ENCODE results near the gene JMJD1C. TPM values are rescaled to one million over a fixed set of nuclear protein-coding genes. Genes with fewer than 3 reads are reported as not detected.

Gene JMJD1C
- total RNA-seq, 1 donor from 2014 or later, result 41.3 TPM

DNA sequence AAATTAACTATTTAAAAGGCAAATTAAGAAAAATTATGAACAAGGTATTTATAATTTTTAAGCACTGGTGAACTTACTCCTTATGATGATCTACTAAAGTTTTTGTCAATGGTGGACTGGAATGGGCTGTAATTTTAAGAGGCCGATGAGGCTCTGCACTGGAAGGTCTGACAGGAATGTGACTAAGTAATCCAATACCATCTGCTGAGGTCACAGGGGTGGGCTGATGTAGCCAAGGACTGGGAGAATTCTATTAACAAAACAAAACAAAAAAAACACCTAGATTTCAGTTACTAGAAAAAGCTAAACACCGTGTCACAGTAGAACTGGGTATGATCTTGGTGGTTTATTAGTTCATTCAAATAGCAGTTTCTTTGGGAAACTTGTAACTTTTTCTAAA lies 256.8 kb downstream of the JMJD1C start:
- no peak for DNase-seq (ENCODE audit: low spot score)
- intact Hi-C loops (cut with DNase I), result loop anchor here (5.0 kb wide), 1 partner anchor 503 kb away; no protein-coding TSS in a partner anchor

DNA sequence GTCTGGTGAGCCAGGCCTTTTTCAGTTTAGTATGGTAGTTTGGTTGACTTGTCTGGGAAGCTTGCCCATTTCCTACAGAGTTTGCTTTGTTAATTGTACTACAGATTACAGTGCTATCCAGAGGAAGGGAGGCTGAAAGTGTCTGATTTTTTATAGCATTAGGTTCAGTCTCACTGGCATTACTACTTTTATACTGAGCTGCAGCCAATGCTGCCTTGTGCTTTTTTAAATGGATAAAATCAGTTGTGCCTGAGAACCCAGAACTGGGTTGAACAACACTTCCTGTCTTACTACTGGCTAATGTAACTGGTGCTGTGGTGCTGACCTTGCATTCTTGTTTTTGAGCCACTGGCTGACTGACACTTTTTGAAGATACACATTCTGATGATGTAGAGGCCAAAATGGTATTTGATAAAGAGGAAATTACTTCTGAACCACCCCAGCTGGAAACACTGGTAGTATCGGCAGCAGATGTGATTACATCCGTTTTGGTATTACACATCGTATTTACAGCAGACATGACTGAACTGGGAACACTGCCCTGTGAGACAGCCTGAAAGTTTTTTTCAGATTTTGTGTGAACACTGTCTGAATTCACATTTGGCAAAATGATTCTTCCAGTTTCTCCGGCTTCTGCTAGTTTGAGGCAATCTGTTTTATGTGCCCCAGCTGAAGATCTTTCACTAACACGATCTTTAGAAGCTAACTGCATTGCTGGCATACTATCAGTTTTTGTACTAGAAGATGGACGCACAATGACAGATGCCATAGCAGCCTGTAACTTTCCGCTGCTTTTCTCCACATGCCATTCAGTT lies 258.6 kb downstream of the JMJD1C start:
- no peak for DNase-seq (ENCODE audit: low spot score)
- intact Hi-C loops (cut with DNase I), result loop anchor here (5.0 kb wide), 1 partner anchor 505 kb away; no protein-coding TSS in a partner anchor

DNA sequence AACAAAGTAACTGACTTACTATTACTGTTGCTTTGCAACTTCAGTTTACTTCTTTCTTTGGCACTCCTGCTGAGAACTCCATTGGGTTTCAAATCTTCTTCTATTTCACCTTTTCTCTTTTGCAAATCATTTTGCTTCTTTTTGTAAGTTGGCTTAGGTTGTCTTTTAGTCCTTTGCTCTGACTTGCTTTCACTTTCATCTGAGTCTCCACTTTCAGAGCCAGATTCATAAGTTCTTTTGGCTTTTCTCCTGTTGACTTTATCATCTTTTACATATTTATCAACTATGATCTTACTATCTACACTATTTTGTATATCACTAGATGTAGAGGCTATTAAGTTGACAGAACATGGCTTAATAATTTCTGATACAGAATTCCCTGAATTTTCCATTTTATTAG lies 259.2 kb downstream of the JMJD1C start:
- intact Hi-C loops (cut with DNase I), result loop anchor here (5.0 kb wide), 1 partner anchor 506 kb away; no protein-coding TSS in a partner anchor

DNA sequence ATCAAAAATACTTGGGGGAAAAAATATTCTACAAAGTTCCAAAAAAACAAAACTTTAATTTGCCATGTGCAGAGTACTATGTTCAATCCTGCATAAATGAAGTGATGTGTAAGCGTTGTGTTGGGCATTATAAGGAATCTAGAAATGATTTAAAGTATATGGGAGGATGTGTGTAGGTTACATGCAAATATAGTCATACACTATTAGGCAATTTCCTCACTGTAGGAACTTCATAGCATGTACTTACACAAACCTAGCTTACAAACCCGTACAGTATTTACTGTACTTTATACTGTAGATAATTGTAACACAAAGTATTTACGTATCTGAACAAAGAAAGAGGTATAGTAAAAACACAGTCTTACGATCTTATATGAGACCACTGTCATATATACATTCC lies 260.4 kb downstream of the JMJD1C start:
- DNase-seq (ENCODE audit: low spot score), result no peak

More for the DNA sequence above, 259.2 kb downstream of the JMJD1C start:
- DNase-seq (ENCODE audit: low spot score), result no peak

DNA sequence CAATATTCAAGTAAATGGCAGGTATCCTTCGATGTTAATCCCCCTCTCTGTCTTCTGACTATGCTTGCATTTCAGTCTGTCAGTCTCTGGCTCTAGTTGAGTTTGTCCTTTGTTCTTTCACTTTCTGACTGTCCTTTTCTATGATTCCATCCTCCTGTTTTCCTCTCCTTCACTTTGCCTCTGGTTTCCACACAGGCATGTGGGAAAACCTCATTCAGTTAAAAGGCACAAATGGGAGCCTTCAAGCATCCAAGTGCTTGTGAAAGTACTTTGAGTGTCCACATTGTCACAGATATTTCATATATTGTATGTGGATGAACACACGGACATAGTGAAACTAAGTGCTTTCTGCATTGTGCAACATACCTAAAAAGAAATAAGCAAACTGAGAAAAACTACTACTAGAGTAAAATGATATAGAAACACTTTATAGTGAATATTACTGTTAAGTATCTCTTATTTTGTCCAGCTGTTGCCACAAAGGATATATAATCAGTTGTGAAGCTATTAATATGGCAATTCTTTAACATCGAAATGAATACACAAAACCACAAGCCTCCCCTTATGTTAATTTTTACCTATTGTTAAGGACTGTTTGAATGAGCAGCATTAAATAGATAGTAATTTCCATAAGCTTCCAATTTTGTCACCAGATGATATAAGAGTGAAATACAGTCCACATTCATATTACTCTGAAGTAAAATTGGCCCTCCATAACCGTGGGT lies 260.9 kb downstream of the JMJD1C start:
- intact Hi-C loops (cut with DNase I), result loop anchor here (5.0 kb wide), 1 partner anchor 507 kb away; no protein-coding TSS in a partner anchor
- no peak for DNase-seq (ENCODE audit: low spot score)

More for the DNA sequence above, 260.4 kb downstream of the JMJD1C start:
- intact Hi-C loops (cut with DNase I), result loop anchor here (5.0 kb wide), 1 partner anchor 507 kb away; no protein-coding TSS in a partner anchor

DNA sequence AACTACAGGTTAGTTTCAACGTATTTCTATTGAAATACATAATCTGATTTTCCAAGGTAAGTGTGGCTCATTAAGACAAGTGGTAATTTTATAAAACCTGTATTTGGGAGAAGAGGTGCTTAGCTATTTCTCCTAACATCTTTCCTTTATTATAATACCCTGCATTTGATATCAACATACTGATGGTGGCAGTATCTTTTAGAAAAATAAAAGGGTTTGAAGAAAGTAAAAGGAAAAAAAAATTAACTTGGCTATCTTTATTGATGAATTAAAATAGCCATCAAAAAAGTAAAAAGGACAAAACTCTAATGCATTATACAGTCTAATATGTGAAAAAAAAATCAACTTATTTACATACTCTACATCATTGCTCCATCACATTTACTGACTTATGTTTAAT lies 264.7 kb downstream of the JMJD1C start:
- intact Hi-C loops (cut with DNase I), result no loop called here

DNA sequence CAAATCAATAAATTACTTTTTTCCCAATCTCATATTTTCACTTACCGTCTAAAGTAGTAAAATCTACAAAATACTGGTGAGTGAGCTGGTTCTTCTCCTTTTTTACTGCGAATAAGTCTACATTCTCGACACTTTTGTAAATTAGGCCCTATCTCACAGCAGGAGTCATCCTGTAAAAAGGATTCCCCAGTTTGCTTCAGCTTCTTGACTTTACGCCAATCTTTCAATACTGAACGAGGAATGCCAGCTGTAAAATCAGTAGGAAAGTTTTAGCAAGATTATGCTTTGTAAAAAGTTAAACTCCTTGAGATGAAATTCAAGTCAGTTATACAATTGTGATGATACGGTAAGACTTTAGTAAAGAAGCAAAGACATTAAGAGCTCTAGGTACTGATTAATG lies 265.3 kb downstream of the JMJD1C start:
- intact Hi-C loops (cut with DNase I), result no loop called here
- no peak for DNase-seq (ENCODE audit: low spot score)

More for the DNA sequence above, 264.7 kb downstream of the JMJD1C start:
- no peak for DNase-seq (ENCODE audit: low spot score)

DNA sequence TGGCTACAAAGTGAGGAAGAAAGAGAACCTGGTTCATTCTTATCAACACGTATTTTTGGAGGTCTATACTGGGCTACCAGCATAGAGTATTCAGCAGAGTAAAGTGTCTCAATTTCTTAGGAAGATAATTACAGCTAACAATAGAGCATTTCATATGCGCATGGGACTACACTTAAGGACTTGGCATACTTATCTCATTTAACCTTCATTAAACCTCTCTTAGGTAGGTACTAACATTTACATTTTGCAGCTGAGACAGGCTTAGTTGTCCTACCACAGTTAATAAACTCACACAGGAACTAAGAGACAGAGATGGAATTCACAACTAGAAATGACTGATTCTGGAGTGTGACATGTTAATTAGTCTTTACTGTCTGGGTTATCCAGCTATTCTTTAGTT lies 266.1 kb downstream of the JMJD1C start:
- intact Hi-C loops (cut with DNase I), result no loop called here
- DNase-seq (ENCODE audit: low spot score), result no peak

DNA sequence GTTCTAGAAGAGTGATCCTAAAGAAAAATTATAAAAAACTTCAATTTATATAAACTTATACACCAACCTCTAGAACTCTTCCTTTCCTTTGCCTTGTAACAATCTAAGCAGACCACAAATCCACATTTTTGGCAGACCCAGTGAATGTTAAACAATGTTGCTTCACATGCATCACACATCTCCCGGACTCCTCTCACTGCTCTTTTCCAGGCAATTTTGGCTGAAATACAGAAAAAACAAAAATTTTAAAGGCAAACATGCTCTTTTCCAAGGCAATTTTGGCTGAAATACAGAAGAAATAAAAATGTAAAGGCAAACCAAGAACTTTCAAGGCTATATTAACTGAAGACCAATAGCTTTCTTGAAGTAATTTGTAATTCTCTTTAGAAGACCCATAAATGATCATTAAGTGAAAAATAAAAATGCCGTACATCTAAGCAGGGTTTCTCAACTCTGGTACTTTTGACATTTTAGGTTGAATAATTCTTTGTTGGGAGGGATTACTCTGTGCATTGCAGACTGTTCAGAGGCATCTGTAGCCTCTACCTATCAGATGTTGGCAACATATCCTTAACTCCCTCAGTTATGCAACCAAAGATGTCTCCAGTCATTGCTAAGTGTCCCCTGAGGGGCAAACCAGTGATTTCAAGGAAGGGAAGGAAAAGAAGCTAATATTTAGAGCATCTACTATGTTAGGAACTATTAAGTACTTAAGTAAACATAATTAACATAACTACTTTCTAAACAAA lies 268.3 kb downstream of the JMJD1C start:
- no peak for DNase-seq (ENCODE audit: low spot score)
- intact Hi-C loops (cut with DNase I), result no loop called here

DNA sequence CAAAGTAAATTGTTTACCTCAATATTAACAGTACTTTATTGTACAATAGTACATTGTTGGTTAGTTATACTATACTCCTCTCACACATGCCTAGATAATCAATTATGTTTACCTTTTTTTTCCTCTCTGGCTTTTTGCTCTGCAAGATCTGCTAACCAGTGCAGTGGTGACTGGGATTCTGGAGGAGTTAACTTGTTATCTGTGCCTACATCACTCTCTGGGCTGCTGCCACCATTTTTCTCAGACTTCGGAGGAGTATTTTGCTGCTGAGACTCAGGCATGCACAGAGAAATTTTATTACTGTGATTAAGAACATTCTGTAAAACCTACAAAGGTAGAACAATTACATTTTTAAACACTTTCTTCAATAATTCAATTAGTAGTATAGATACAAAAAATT lies 273.0 kb downstream of the JMJD1C start:
- no peak for DNase-seq (ENCODE audit: low spot score)
- intact Hi-C loops (cut with DNase I), result no loop called here

DNA sequence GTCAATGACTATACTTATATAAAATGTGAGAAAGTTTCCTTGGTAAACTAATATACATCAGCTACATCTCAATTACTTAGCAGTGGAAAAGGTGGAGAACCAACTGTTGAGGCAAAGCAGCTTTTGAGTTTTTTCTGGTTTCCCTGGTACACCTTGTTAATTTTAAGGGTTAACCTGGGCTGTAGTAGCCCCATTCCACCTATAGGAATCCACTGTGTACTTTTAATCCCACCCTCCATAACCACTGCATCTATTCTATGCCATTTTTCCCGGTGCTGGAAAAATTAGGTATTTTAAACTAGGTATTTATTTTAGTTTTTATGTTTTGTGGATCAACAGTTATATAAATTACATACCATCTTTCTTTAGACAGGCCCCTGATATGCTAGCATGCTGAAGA lies 290.2 kb downstream of the JMJD1C start:
- intact Hi-C loops (cut with DNase I), result no loop called here
- no peak for DNase-seq (ENCODE audit: low spot score)

DNA sequence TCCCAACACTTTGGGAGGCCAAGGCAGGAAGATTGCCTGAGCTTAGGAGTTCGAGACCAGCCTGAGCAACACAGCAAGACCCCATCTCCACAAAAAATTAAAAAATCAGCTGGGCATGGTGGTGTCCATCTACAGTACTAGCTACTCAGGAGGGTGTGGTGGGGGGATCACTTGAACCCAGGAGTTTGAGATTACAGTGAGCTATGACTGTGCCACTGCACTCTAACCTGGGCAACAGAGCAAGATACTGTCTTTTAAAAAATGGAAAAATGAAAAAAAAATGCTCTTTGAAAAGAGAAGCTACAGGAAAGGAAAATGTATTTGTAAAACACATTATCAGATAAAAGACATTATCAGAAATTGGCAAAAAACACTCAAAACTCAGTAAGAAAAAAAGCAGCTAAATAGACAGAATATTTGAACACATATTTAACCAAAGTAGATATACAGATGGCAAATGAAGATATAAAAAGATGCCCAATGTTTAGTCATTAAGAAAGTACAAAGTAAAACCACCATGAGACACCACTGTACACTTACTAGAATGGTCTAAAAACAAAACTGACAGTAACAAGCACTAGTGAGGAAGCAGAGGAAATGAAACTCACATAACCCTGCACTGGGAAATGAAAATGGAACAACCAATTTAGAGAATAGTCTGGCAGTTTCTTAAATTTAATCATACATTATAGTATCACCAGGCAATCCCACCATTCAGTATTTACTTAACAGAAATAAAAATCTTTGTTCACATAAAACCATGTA lies 292.1 kb downstream of the JMJD1C start:
- no peak for DNase-seq (ENCODE audit: low spot score)
- intact Hi-C loops (cut with DNase I), result no loop called here

DNA sequence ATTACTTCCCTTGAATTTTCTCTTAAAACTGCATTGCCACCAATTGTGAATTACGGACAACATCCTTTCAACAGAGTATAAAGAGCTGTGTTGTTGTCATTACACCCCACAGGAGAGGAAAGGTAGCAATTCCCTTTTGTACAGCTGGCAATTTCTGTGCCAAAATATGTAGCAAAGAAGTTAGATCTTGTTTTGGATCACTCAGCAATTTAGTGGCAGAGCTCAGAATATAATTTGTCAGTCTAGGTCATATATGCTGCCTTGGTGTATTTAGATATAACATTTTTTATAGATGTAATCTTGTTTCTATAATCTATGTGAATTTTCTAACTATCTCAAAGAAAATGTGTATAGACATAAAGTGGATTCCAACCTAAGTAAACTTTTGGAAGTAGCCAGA lies 293.9 kb downstream of the JMJD1C start:
- DNase-seq (ENCODE audit: low spot score), result no peak
- intact Hi-C loops (cut with DNase I), result no loop called here

DNA sequence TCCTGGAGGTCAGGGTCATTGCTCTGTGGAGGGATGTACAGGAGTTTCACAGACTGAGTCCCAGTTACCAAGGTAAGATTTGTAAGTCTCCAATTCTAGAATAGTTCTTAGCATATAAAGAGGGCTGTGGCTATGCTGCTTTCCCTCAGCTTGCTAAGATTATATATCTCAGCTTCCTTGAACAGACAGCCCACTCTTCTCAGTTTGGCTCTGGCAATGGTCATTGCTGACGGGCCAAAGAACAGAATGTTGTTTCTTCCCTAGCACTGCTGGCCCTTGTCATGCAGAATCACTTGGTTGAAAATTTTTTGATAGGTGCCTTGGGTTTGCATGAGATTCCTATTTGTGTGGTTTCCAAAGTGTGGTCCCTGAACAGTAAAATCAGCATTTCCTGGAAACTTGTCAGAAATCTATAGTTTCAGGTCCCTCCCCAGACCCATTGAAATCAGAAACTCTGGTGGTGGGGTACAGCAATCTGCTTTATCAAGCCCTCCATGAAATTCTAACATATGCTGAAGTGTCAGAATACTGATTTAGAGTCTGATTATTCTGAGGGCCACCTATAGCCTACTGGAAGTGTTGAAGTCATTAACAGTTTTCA lies 294.4 kb downstream of the JMJD1C start:
- intact Hi-C loops (cut with DNase I), result no loop called here
- no peak for DNase-seq (ENCODE audit: low spot score)

DNA sequence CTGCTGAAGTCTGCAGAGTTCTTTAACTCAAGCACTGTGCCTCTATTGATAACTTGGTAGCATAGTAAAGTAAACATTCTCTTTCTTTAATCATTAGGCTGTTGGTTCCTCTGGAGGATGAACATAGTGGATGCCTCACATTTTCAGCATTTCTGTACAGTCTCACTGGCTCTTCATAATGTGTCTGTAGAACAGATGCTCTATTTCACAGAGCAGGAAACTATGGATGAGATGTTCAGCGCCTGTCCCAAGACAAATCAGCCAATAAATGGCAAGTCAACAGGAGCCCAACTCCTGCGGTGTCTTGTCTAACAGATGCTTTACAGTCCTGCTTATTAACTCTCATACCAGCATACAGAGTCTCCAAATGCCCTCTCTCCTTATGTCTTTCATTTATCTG lies 296.2 kb downstream of the JMJD1C start:
- intact Hi-C loops (cut with DNase I), result no loop called here
- DNase-seq (ENCODE audit: low spot score), result no peak

DNA sequence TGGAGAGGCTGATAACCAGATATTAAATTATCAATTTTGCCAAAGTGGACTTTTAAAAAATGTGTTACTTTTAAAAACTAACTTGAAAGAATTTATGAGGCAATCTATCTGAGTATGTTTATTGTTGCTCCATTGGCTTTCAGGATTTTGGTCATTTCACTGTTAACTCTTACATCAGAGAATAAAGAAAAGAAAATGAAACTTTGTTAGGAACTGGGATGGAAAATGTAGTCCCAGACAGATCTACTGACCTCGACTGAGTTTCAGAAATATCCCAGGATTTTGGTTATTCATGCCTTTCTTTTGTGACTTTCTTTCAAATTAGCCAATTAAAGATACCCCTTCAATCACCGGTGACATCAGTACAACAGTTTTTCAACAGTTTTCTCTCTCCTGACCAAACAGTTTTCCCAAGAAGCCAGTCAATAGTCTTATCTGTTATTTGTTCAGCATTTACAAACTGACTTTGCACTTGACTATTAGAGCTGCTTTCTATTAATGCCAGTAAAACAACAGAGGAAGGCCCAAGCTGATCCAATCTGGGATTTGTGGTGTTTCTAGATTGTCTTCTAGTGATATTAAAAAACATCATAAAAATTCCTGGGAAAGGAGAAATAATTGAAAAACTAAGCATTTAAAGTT lies 296.8 kb downstream of the JMJD1C start:
- intact Hi-C loops (cut with DNase I), result no loop called here
- DNase-seq (ENCODE audit: low spot score), result no peak

DNA sequence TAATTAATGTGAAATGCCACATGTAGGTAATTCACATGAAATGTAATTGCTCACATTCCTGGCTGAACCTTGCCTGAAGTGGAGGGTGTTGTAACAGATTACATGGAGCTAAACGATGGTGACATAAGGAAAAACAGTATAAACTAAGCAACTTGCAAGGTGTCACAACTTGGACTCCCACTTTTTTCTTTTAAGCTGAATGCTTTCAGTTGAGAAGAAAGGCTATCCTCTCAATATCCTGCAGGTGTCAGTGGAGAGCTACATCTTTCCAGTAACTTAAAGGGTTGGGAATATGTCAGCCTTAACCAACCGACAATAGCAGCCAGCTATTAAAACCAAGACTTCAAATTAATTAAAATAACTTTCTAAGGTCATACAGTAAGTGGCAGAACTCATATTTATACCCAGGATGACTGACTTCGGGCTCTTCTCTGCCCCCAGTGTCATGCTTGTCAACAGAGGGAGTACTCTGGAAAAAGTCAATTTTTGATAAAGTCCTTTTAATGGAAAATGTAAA lies 299.0 kb downstream of the JMJD1C start:
- no peak for DNase-seq (ENCODE audit: low spot score)

DNA sequence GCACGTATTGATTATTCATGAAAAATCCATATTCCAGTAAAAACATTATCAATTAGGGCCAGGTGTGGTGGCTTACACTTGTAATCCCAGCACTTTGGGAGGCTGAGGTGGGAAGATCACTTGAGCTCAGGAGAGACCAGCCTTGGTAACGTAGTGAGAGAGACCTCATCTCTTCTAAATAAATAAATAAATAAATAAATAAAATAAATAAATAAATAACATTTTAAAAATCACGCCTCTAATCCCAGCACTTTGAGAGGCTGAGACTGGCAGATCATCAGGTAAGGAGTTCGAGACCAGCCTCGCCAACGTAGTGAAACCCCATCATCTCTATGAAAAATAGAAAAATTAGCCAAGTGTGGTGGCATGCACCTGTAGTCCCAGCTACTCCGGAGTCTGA lies 300.5 kb downstream of the JMJD1C start:
- intact Hi-C loops (cut with DNase I), result no loop called here
- no peak for DNase-seq (ENCODE audit: low spot score)

More for the DNA sequence above, 299.0 kb downstream of the JMJD1C start:
- intact Hi-C loops (cut with DNase I), result loop anchor here (2.0 kb wide), 2 partner anchors 462 to 550 kb away; no protein-coding TSS in a partner anchor
